Stimulated activated naive CD4-positive, alpha-beta T cell treated with Interleukin-2 at 50 U/mL for 16 hours (primary cell): ENCODE data around the gene NXPE3.

Experiments
- DNase-seq: peaks from one replicate; lab custom pipeline; 2025; lab: John Stamatoyannopoulos, UW

The NXPE3 gene

DNA sequence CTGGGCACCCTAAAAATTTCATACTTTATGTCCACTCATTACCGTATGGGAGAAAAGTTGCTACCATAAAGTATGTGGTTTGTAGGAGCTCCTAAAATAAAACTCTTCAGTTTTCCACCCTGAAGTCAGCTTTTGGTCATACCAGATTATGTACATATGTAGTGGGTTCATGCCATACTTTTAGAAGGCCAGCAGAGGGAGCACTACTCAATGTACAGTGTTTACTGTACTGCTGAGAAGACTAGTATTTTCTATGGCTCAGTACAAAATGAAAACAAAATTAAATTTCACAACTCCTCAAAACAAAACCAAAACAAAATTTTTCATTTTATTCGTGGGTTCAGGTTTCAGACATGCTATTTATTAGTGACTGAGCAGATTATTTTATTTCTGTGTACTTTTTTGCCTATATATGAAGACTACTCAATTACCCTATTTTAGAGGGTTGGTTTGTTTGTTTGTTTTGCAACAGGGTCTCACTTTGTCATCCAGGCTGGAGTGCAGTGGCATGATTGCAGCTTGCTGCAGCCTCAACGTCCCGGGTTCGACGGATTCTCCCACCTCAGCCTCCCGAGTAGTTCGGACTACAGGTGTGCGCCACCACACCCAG is 24.3 kb downstream of the NXPE3 start:
- DNase-seq = peak; percentile 0

DNA sequence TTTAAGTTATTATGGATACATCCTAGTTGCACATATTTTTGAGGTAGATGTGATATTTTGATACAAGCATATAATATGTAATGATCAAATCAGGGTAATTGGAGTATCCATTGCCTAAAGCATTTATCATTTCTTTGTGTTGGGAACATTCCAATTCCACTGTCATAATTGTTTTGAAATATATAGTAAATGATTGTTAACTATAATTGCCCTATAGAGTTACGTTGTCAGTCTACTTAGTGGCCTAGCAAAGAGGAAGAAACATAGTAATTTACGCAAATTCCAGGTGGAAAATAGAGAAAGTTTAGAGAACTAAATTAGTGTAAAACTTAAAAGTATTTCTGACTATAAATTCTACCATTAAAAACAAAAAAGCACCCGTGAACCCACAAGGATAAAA is 24.9 kb downstream of the NXPE3 start:
- no peak for DNase-seq

DNA sequence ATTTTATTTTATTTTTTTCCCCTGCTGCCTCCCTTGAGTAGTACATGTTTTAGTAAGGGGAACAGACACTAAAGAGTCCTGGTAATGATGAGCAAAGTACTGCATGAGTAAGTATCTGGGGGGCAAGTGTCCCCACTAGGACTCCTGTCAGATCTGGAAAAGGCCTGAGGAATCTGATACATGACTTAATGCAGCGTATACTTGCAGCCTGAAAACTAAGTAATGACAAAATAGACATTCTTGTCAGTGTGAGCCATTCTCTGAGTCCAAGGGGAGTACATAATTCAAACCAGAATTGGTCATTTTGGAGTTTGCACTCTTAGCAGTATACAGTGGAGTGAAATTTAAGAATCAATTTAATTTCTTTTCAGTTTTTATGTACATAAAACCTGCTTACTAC is 27.5 kb downstream of the NXPE3 start:
- no peak for DNase-seq

DNA sequence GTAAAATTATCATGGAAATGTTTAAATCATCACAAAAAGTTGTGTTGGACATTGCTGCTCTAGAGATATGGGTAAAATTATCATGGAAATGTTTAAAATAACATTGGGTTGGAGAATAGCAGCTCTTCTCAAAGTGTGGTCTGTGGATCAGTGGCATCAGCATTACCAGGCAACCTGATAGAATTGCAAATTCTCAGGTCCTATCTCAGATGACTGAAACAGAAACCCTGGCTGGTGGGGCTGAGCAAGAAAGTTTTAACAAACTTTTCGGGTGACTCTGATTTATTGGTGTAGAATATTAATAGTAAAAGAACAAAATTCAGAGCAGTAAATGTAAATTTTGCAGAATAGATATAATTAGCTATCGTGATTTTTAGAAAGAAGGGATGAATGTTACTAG is 28.9 kb downstream of the NXPE3 start:
- no peak for DNase-seq

DNA sequence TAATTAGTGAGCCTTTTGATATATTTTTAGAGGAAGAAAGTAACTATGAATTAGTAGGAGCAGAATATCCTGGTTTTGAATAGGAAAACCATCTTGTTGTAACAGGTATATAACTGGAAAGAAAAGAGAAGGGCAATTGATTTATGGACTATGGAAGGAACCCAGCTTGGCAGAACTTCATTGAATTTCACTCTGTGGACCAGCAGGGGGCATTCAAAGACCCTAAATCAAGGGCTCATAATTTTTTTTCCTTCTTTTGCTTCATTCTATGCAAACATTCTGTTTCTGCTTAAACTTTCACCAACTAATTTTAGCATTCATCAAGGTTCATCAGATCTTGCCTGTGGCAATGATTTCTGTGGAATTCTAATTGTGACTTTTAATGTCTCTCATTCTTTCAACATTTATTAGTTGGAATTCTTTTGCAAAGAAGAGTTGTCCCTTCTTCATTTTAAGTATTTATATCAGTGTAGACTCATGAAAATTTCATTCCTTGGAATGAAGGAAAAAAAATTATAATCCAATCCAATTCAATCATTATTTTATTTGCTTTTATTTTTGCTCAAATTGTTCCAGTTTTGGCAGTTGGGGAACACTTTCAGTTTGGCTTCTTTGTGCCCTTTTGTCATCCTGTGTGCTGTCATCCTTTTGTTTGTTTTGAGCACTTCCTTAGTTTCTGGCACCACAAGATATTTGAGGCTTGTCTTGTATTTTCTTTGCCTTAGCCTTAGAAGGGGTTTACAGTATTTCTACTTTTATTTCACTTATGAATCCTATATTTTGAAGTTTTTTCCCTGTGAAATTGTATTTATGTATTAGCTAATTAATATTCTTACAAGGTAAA is 30.4 kb downstream of the NXPE3 start:
- peak; percentile 5 for DNase-seq

DNA sequence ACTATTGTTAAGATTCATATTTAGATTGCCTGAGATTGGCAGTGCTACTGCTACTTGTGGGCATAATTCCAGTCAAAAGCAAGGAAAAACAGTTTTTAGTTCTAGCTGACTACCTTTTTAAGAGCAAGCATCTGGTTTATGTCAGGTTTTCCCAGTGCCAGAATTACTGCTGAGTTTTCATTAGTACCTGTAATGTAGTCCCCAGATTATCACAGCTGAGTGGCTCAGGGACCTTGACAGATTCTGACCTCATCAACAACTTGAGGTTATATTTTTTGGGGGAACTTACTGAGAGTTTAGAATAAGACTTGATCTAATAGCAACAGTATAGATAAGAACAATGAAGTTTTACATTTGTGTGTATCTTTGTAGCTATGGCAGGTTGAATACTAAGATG is 31.0 kb downstream of the NXPE3 start:
- no peak for DNase-seq

DNA sequence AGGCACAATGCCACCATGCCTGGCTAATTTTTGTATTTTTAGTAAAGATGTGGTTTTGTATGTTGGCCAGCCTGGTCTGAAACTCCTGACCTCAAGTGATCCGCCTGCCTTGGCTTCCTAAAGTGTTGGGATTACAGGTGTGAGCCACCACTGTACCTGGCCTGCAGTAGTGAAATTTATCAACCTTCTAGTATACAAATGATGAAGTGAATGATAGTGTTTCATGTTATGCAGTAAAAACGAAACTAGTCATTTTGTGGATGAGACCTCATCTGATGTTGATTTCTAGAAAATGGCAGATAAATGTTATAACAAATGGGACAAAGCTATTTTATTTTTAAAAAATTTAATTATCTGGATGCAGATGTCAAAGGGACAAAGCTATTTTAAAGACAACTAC is 32.9 kb downstream of the NXPE3 start:
- no peak for DNase-seq

DNA sequence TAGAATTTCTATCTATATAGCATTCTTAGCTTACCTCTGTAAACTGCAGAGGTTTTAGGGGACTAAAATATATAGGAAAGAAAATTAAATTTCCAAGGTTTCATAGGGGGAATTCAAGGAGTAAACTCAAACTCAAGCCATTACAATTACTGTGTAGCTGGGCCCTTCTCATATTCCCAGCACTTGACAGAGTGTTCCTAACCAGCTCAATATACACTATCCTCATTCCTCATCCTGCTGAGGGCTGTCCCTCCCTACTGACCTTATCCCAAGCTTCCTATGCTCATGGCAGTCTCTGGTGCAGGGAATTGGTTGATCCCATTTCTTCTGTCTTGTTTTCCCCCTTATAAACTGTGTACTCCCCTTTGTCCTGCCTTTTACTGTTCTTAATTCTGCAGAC is 33.9 kb downstream of the NXPE3 start:
- no peak for DNase-seq

DNA sequence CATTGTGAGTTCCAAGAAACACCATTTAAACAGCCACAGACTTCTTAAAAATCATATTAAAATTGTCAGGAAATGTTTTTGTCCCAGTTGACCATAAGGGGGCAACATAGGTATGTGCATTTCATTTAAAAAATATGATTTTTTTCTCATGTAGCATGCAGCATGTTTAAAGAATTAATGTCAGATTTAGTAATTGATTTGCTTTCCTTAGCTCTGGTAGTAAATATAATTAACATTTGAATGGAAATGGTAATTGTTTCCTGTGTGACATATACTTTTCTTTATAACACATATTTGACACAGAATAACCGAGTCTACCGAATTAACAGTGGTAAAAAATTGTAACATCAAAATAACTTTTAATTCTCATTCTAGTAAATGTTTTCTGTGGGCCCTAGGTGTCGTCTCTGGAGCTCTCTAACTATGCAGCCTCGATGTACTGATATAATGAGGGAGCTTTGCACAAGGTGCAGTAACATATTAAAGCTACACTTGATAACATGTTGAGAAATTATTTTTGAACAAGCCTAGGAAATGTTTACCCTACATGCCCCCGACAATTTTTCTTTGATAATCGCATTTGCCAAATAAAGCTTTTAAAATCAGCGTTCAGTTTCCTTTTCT is 34.9 kb downstream of the NXPE3 start:
- no peak for DNase-seq

DNA sequence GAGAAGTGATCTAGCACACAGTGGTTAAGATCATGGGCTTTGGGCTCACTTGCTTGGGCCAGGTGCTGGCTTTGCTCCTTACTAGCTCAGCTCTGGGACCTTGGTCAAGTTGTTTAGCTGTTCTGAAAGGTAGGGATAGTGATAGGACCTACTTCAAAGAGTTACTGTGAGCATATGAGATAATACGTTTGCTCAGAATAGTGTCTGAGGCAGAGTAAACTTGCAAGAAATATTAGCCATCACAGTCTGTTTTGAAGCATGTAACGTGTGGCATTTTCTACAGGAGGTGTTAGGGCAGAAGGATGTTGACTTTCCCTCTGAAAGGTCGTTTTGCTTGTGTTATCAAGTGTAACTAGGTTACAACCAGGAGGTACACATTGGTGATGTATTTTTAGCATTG is 35.8 kb downstream of the NXPE3 start:
- no peak for DNase-seq

DNA sequence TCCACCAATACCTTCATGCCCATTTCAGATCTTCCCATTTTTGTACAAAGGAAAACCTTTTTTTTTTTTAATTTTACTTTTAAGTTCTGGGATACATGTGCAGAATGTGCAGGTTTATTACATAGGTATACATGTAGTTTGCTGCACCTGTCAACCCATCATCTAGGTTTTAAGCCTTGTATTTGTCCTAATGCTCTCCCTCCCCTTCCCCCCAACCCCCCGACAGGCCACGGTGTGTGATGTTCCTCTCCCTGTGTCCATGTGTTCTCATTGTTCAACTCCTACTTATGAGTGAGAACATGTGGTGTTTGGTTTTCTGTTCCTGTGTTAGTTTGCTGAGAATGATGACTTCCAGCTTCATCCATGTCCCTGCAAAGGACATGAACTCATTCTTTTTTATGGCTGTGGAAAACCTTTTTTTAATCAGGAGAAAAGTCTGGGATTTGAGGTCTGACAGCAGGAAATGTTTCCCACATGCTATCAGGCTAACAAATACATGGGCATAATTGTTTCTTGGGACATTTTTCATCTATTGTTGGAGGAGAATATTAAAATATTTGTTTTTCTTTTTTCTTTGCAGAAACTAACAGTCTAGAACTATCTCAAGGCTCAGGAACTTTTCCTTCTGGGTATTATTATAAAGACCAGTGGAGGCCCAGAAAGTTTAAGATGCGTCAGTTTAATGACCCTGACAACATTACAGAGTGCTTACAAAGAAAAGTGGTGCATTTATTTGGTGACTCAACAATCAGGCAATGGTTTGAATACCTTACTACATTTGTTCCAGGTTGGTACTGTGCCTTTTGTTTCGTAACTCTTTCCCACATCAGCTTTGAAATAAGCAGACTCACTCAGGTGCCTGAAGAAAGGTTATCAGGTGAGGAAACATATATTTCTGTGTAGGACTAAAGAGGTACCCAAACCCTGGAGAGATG is 37.5 kb downstream of the NXPE3 start:
- no peak for DNase-seq

DNA sequence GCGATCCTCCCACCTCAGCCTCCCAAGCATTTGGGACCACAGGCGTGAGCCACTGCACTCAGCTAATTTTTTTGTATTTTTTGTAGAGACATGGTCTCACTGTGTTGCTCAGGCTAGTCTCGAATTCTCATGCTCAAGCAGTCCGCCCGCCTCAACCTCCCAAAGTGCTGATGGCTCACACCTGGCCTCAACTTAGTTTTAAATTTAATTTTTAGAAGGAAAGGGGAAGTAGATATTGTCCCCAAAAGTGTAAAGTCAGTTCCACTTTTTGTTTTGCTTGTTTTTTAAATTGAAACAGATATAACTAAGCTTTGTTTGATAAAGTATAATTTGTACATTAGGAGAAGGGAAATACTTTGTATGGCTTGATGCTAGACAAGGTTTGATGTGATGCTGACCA is 39.0 kb downstream of the NXPE3 start:
- no peak for DNase-seq

DNA sequence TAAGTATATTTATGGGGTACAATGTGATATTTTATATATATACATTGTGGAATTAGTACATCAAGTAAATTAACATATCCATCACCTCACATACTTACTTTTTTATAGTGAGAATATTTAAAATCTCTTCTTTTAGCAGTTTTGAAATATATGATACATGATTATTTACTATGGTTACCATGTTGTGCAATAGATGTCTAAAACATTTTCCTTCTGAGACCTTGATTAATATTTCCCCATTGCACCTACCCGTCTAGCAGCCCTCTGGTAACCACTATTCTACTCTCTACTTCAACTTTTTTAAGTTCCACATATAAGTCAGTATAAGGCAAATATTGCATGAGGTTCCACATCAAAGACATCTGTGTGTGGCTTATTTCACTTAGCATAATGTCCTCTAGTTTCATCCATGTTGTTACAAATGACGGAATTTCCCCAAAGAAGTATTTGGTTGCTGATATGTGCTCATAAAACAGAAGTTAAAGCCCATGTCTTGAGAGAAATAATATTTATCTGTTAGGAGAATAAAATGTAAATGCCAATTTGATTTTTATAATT is 40.7 kb downstream of the NXPE3 start:
- DNase-seq = no peak

DNA sequence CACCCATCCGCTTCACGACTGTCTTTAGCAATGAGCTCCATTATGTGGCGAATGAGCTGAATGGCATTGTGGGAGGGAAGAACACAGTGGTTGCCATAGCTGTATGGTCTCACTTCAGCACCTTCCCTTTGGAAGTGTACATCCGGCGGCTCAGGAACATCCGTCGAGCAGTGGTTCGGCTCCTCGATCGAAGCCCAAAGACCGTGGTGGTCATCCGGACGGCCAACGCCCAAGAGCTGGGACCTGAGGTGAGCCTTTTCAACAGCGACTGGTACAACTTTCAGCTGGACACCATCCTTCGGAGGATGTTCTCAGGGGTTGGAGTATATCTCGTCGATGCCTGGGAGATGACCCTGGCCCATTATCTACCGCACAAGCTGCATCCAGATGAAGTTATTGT is 42.5 kb downstream of the NXPE3 start:
- DNase-seq = no peak

DNA sequence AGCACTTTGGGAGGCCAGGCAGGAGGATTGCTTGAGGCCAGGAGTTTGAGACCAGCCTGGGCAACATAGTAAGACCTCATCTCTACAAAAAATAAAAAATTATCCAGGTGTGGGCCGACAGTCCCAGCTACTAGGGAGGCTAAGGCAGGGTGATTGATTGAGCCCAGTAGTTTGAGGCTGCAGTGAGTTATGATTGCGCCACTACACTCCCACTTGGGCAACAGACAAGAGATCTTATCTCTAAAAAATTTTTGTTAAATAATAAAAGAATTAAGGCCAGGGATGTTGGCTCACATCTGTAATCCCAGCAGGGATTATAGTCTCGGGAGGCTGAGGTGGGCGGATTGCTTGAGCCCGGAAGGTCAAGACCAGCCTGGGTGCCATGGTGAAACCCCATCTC is 44.5 kb downstream of the NXPE3 start:
- DNase-seq = no peak

DNA sequence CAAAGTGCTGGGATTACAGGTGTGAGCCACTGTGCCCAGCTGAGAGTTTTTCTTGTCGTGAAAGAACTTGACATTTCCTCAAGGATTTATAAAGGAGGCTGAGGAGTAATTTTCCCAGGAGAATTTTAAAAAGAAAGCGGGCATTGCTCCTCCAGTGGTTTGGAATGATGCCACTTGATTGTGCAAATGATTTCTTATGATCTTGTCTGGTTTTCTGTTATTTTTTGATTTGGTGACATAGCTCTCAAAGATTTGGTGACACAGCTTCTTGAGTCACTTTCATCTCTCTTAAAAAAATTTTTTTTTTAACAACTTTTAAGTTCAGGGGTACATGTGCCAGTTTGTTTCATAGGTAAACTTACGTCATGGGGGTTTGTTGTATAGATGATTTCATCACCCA is 45.7 kb downstream of the NXPE3 start:
- no peak for DNase-seq

DNA sequence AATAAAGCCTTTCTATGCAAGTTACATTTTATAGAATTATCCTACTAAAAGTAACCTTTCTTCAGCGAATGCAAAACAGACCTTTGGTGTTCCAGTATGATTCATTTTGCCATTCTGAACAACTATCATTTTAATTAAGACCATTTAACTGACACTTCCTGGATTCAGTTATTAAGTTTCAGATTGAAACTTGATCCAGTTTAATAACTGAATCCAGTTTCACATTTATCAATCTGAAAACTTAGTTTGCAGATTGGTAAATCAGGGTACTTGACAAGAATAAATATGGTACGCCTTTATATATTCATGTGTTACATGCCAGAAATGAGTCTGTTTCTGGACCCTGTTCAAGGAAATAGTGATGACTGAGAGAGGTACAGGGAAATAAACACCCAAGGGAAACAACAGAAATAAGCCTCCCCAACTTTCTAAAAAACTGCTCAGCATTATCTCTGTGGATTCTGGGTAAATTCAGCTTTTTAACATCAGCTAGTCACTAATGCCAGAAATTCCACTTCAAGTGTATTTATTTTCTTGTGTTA is 47.0 kb downstream of the NXPE3 start:
- DNase-seq = no peak

DNA sequence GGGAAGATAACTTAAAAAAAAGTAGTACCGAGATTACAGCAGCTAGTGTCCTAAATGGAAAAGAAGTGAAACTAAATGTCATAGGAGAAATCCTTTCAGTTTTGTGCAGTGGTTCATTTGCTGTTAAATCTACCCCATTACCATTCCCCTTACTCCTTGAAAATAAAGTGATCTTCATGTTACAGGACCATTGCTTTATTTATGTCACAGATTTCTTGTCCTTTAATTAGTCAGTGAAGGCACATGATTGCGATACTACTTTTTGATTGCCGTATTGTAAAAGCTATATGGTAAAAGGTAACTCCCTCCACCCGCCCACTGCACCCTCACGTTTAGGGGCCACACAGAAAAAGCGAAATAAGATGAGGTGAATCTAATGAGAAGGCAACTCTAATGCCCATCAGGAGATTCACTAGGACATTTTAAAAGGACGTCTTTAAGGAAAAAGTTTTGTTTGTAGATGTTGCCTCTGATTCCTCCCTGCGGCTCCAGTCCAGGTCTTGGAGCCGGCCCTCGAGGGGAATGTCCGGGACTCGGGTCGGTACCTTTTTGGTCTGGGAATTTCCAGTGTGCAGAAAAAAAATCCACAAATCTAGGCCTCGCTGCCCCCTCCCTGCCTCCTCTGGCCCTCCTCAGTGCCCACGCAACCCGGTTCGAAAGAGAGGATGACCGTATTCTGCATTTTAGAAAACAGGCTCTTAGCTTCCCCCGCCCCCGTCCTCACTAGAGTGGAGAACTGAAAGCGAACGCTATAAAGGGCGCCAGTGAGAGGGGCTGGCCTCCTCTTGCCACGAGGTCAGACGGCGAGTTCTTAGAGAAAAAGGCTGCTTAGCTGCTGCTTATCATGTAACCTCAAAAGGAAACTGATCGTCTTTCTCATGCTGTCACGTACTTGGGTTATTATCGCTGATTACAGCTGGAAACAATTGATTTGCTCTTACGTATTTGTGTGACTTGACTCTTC is 48.5 kb downstream of the NXPE3 start:
- DNase-seq = peak; percentile 91

DNA sequence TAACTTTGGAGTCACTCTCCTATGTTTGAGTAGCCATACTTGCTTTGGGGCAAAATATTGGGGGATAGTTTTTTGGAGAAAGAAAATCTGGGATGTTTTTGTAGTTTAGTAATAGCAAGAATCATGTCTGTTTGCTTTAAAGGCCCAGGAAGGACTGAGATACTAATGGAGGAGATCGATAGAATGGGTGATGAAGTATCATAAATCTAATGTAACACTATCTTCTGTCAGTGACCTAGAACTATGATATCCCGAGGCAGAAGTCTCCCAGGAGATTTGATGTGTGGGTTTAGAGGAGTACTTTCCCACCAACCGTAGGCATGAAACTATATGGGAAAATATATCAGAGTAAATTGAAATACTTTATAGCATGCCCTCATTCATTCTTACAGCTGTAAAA is 49.3 kb downstream of the NXPE3 start:
- DNase-seq = no peak

DNA sequence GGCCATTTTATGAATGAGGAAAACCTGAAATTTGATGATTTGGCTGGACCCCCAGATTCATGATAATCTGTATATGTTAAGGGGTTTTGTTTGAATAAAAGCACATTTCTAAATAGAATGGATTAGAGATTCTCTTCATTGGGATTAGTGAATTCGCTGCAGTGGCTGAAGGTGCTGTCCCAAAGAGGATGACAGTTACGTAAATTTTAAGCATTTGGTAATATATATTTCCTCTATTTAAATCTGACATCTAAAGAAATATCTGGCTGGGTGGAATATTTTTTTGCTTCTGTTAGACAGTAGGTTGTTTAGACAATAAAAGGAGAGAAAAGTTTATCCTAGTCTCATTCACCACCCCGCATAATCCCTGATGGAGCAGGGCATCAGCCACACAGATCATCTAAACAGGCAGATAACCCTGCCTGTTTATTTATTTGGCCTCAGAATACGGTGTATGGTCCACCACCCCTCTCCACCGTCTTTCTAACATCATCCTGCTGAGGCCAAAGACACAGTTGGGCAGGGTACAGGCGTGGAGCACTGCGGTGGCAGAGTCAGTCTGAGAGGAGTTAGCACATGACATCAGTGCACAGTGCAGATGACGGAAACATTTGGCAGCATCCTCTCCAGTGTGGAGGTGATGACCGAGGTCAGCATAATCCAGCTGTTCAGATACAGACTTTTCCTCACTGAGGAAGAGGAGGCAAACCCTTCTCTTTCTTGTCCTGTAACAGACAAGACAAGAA is 49.9 kb downstream of the NXPE3 start:
- peak; percentile 49 for DNase-seq
